Measurements from ENCODE around the gene ADARB2.

ADARB2 gene

DNA sequence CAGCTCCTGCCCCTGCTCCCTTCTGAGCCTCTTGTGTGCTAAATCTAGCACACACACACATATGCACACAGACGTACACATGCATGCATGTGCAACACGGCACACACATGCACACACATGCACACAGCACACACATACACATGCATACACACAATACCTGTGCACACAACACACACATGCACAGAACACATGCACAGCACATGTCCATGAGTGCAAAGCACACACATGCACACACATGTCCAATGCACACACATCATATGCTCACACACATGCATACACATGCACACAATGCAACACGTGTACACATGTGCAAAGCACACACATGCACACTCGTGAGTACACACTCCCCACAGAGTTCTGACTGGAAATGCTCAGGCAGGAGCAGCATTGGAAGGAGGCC is 566.1 kb downstream of the ADARB2 start:
- Histone ChIP-seq H3K4me3 (ENCODE audit: low read depth, low read length) (no peak overlapping the region), H3K79me2 (ENCODE audit: control insufficient read depth, insufficient read depth, low read length, unreplicated experiment) (no peaks in the 10 kb centered on the region), H3K27me3 (ENCODE audit: insufficient read depth, low read length) (peaks cover 4% of the 10 kb centered on the region; the same call in 1 of the 2 replicates), H3K36me3 (ENCODE audit: insufficient read depth, low read length) (no peaks in the 10 kb centered on the region), H3K4me1 (ENCODE audit: control insufficient read depth, insufficient read depth, low read length, unreplicated experiment) (no peaks in the 10 kb centered on the region), H2AFZ (ENCODE audit: low read length, unreplicated experiment) (no peak overlapping the region), H3K27ac (ENCODE audit: low read depth, low read length) (no peak overlapping the region)

DNA sequence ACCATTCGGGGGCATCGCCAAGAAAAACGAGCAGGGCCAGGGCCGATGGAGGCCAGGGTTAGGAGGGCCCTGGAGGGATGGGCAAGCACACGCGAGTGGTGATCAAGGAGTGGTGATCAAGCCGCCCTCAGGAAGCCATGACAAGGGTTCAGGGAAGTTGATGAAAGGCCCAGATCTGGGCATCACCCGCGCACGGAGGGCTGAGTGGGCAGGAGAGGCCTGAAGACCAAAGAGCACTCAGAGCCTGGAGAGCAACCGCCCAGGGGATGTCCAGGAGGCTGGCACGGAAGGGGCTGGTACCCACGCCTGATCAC is 566.5 kb downstream of the ADARB2 start:
- Histone ChIP-seq H3K36me3 (ENCODE audit: insufficient read depth, low read length) (no peaks in the 10 kb centered on the region), H3K27me3 (ENCODE audit: insufficient read depth, low read length) (peaks cover 4% of the 10 kb centered on the region; the same call in 1 of the 2 replicates), H2AFZ (ENCODE audit: low read length, unreplicated experiment) (no peak overlapping the region), H3K79me2 (ENCODE audit: control insufficient read depth, insufficient read depth, low read length, unreplicated experiment) (no peaks in the 10 kb centered on the region), H3K27ac (ENCODE audit: low read depth, low read length) (no peak overlapping the region), H3K4me1 (ENCODE audit: control insufficient read depth, insufficient read depth, low read length, unreplicated experiment) (no peaks in the 10 kb centered on the region), H3K4me3 (ENCODE audit: low read depth, low read length) (no peak overlapping the region)

DNA sequence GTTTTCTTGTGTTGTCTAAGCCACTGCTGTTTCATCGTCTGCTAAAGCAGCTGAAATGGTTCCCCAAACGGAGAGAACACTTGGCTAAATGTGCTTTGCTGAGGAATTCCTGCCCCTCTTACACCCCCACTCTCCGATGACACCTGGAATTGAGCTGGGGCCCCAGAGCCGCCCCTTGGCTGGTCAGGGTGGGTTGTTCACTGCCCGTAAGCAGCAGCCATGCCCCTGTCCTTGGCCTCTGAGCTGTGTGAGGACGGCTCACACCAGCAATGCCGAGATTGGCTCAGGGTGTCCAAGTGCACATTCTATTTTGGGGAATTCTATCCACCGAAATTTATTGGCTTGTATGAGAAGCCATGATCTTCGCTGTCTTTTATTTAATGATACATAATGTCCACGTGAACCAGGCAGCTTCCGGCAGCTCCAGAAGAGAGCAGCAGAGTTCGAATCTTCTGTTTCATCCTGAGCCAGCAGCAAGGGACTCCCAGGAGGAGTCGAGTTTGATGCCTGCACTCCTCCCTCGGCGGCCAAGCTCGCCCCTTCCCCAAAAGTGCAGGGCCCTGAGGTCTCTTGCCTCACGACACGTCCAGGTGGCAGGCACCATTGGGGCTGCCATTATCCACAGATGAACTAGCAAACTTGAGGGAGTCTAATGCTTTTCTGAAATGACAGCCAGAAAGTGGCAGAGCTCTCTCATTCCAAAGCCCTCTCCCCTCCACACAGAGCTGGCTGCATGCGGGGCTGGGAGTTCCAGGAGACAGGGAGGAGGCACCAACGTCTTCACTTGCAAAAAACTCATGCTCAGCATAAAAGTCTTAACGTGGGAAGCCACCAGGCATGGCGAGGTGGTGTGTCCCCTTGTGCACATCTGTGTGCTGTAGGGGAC is 567.1 kb downstream of the ADARB2 start:
- H3K79me2 ChIP-seq (ENCODE audit: control insufficient read depth, insufficient read depth, low read length, unreplicated experiment) = no peaks in the 10 kb centered on the region
- no peak overlapping the region for H2AFZ ChIP-seq (ENCODE audit: low read length, unreplicated experiment)
- H3K4me1 ChIP-seq (ENCODE audit: control insufficient read depth, insufficient read depth, low read length, unreplicated experiment) = no peaks in the 10 kb centered on the region
- no peaks in the 10 kb centered on the region for H3K36me3 ChIP-seq (ENCODE audit: insufficient read depth, low read length)
- peaks cover 4% of the 10 kb centered on the region; the same call in 1 of the 2 replicates for H3K27me3 ChIP-seq (ENCODE audit: insufficient read depth, low read length)
- no peak overlapping the region for H3K27ac ChIP-seq (ENCODE audit: low read depth, low read length)
- no peak overlapping the region for H3K4me3 ChIP-seq (ENCODE audit: low read depth, low read length)

DNA sequence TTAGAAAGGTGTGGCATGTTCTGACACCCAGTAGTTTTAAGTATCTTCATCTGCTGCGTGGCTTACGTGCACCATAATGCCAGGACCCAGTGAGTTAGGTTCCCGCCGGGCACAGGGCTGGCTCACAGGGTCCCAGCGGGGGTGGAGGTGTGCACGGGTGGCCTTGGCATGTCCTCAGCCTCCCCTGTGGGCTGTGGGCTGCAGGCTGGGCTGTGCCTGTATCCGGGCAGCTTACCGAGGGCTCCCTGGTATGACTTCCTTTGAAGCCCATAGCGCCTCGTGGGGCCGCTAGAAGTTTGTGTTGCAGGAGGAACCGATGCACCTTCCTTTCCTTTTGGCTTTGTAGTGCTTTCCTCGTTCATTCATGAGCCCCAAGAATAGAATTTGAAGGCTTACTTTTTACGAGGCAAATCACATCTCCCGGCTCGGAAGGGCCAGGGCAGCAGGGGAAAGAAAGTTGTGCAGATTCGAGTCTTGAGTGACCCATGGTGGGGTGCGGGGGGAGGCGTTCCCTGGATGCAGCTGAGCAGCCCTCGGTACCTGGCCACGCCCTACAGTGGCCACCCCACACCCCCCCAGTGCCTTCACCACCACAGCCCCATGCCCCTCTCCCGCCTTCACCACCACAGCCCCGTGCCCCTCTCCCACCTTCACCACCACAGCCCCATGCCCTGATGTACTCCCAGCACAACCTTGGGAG is 568.0 kb downstream of the ADARB2 start:
- Histone ChIP-seq H2AFZ (ENCODE audit: low read length, unreplicated experiment) (no peak overlapping the region), H3K79me2 (ENCODE audit: control insufficient read depth, insufficient read depth, low read length, unreplicated experiment) (no peaks in the 10 kb centered on the region), H3K27me3 (ENCODE audit: insufficient read depth, low read length) (peaks cover 4% of the 10 kb centered on the region; the same call in 1 of the 2 replicates), H3K27ac (ENCODE audit: low read depth, low read length) (no peak overlapping the region), H3K4me1 (ENCODE audit: control insufficient read depth, insufficient read depth, low read length, unreplicated experiment) (no peaks in the 10 kb centered on the region), H3K4me3 (ENCODE audit: low read depth, low read length) (no peak overlapping the region), H3K36me3 (ENCODE audit: insufficient read depth, low read length) (no peaks in the 10 kb centered on the region)

DNA sequence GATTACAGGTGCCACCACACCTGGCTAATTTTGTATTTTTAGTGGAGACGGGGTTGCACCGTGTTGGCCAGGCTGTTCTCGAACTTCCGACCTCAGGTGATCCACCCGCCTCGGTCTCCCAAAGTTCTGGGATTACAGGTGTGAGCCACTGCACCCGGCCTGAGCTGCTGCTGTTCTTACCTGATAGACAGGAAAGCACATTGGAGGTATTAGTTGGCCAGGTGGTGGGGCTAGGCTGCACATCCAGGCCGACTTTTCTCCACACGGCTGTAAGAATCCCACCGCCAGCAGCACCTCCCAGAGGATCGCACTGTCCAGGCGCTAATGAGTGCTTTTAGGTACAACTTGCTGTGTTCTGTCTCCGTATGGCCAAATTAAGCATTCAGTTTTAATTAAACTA is 568.6 kb downstream of the ADARB2 start:
- no peaks in the 10 kb centered on the region for H3K79me2 ChIP-seq (ENCODE audit: control insufficient read depth, insufficient read depth, low read length, unreplicated experiment)
- H2AFZ ChIP-seq (ENCODE audit: low read length, unreplicated experiment) = no peak overlapping the region

DNA sequence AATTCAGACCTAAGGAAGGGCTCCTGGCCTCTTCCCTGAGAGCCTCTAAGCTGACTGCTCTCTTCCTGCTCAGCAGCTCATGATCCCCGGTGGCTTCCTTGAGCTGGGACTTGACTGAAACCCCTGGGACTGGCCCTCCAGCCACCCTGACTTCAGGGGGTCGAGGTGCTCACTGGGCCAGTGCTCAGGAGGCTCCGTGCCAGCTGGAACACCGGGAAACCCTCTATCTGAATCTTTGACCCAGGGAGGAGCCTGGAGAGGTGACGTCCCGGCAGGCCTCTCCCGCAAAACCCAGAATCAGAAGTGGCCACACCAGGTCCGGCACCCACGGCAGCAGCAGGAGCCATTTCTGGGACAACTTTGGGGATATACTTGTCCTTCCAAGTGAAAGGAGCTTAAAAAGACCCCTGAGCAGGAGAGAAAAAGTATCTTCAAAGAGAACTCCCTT is 570.5 kb downstream of the ADARB2 start:
- H3K27ac ChIP-seq (ENCODE audit: low read depth, low read length) = no peak overlapping the region
- H3K79me2 ChIP-seq (ENCODE audit: control insufficient read depth, insufficient read depth, low read length, unreplicated experiment) = no peaks in the 10 kb centered on the region
- H3K4me1 ChIP-seq (ENCODE audit: control insufficient read depth, insufficient read depth, low read length, unreplicated experiment) = no peaks in the 10 kb centered on the region
- H3K4me3 ChIP-seq (ENCODE audit: low read depth, low read length) = no peak overlapping the region
- peaks cover 4% of the 10 kb centered on the region; the same call in 1 of the 2 replicates for H3K27me3 ChIP-seq (ENCODE audit: insufficient read depth, low read length)
- no peak overlapping the region for H2AFZ ChIP-seq (ENCODE audit: low read length, unreplicated experiment)
- no peaks in the 10 kb centered on the region for H3K36me3 ChIP-seq (ENCODE audit: insufficient read depth, low read length)

More for the DNA sequence above, 568.6 kb downstream of the ADARB2 start:
- no peak overlapping the region for H3K4me3 ChIP-seq (ENCODE audit: low read depth, low read length)
- H3K36me3 ChIP-seq (ENCODE audit: insufficient read depth, low read length) = no peaks in the 10 kb centered on the region
- H3K4me1 ChIP-seq (ENCODE audit: control insufficient read depth, insufficient read depth, low read length, unreplicated experiment) = no peaks in the 10 kb centered on the region
- no peak overlapping the region for H3K27ac ChIP-seq (ENCODE audit: low read depth, low read length)
- H3K27me3 ChIP-seq (ENCODE audit: insufficient read depth, low read length) = peaks cover 4% of the 10 kb centered on the region; the same call in 1 of the 2 replicates

DNA sequence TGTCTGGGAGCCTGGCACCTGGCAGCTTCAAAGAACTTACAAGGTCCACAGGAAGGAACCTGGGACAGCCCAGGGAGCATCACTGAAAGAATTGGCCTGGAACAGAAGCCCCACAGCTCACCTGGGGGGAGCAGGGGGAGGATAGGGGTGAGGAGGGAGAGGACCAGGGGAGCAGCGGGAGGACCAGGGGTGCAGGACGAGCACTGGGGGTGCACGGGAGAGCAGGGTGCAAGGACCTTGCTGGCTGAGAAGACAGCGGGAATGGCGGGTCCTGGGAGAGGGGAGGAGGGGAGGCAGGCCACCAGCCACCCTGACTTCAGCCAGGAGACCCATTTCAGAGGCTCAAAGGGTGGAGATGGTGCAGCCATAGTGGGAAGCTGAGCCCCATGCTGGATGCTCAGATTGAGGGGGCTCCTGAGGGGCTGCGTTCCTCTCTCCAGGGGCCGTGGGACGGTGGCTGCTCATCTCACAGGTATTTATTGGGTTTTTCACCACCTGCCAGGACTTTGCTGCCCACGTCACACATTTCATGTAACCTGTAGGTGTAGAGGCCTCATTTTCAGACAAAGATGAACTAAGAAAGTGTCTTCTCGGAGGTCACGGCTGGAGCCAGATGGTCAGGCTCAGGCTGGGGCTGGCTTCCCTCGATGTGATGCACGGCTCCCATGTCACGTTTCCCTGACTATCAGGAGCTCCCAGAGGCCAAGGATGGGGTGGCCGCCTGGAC is 571.1 kb downstream of the ADARB2 start:
- no peaks in the 10 kb centered on the region for H3K4me1 ChIP-seq (ENCODE audit: control insufficient read depth, insufficient read depth, low read length, unreplicated experiment)

DNA sequence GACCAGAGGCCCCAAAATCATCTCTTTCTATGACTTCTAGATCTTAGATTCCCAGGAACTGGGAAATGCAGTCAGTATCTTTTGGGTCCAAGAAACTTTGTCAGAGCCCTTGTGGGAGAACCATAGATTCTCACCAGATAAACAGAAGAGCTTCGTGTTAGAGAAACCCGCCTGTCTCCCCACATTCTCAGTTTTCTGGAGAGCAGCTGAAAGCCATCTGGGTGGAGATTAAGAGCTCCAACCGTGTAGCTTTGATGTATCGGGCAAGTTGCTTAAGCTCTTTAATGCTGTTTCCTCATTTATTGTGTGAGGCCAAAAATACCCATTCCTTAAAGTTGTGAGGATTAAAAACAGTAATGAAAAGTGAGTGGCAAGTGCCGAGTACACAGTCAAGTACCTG is 573.5 kb downstream of the ADARB2 start:
- Histone ChIP-seq H3K4me3 (ENCODE audit: low read depth, low read length) (no peak overlapping the region), H3K27me3 (ENCODE audit: insufficient read depth, low read length) (peaks cover 4% of the 10 kb centered on the region; the same call in 1 of the 2 replicates), H3K27ac (ENCODE audit: low read depth, low read length) (no peak overlapping the region), H2AFZ (ENCODE audit: low read length, unreplicated experiment) (no peak overlapping the region), H3K36me3 (ENCODE audit: insufficient read depth, low read length) (no peaks in the 10 kb centered on the region), H3K4me1 (ENCODE audit: control insufficient read depth, insufficient read depth, low read length, unreplicated experiment) (no peaks in the 10 kb centered on the region), H3K79me2 (ENCODE audit: control insufficient read depth, insufficient read depth, low read length, unreplicated experiment) (no peaks in the 10 kb centered on the region)

More for the DNA sequence above, 571.1 kb downstream of the ADARB2 start:
- no peaks in the 10 kb centered on the region for H3K36me3 ChIP-seq (ENCODE audit: insufficient read depth, low read length)
- H3K4me3 ChIP-seq (ENCODE audit: low read depth, low read length) = no peak overlapping the region
- H3K27ac ChIP-seq (ENCODE audit: low read depth, low read length) = no peak overlapping the region
- H3K27me3 ChIP-seq (ENCODE audit: insufficient read depth, low read length) = peaks cover 4% of the 10 kb centered on the region; the same call in 1 of the 2 replicates
- no peaks in the 10 kb centered on the region for H3K79me2 ChIP-seq (ENCODE audit: control insufficient read depth, insufficient read depth, low read length, unreplicated experiment)
- H2AFZ ChIP-seq (ENCODE audit: low read length, unreplicated experiment) = no peak overlapping the region

DNA sequence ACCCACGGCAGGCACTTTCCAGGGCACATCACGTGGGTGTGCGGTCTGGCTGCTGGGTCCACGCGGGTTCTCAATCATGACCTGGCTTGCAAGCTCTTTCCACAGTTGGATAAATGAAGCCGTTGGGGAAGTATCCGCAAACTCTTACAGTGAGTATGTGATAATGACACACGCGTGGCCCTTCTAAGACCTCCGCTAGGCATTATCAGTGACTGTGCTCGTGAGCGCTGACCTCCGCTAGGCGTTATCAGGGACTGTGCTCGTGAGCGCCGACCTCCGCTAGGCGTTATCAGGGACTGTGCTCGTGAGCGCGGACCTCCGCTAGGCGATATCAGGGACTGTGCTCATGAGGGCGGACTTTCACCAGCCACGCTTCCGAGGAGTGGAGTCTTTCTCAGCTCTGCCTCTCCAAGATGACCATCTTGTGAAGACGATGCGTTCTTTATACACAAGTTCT is 574.1 kb downstream of the ADARB2 start:
- H3K4me3 ChIP-seq (ENCODE audit: low read depth, low read length) = no peak overlapping the region
- H2AFZ ChIP-seq (ENCODE audit: low read length, unreplicated experiment) = no peak overlapping the region

DNA sequence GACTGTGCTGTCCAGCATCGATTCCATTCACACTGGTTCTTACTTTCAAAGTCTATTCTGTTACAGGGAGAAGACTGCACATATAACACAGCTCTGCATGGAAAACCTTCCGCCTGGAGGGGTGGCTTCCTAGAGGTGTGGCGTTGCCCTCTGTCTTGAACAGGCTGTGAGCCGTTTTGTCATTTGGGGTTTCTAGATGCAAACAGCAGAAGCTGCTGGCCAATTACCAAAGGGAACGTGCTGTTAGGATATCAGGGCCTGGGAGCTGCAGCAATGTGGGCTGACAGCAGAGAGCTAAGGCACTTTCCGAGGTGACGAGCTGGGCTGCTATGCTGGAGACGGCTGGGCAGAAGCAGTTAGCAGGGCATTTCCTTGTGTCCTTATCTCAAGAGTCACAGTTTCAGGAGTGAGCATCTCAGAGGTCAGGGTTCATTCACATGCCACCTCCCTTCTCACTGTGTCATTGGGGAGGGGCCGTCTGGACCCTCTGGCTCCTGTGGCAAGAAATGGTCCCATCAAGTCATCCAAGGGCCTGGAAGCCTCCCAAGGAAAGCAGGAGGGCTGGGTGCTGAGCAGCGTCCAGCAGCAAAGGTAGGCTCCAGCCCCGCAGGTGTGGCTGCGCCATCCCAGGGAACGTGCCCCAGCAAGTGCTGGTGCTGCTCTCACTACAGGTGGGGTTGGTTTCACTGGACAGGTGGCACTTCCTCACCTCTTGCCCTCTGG is 574.7 kb downstream of the ADARB2 start:
- H3K27me3 ChIP-seq (ENCODE audit: insufficient read depth, low read length) = peaks cover 6% of the 10 kb centered on the region; the same call in 1 of the 2 replicates
- H3K4me1 ChIP-seq (ENCODE audit: control insufficient read depth, insufficient read depth, low read length, unreplicated experiment) = no peaks in the 10 kb centered on the region
- H2AFZ ChIP-seq (ENCODE audit: low read length, unreplicated experiment) = no peak overlapping the region

More for the DNA sequence above, 574.1 kb downstream of the ADARB2 start:
- H3K27ac ChIP-seq (ENCODE audit: low read depth, low read length) = no peak overlapping the region
- no peaks in the 10 kb centered on the region for H3K36me3 ChIP-seq (ENCODE audit: insufficient read depth, low read length)
- H3K27me3 ChIP-seq (ENCODE audit: insufficient read depth, low read length) = peaks cover 4% of the 10 kb centered on the region; the same call in 1 of the 2 replicates
- no peaks in the 10 kb centered on the region for H3K79me2 ChIP-seq (ENCODE audit: control insufficient read depth, insufficient read depth, low read length, unreplicated experiment)
- no peaks in the 10 kb centered on the region for H3K4me1 ChIP-seq (ENCODE audit: control insufficient read depth, insufficient read depth, low read length, unreplicated experiment)

More for the DNA sequence above, 574.7 kb downstream of the ADARB2 start:
- Histone ChIP-seq H3K27ac (ENCODE audit: low read depth, low read length) (no peak overlapping the region), H3K4me3 (ENCODE audit: low read depth, low read length) (no peak overlapping the region), H3K79me2 (ENCODE audit: control insufficient read depth, insufficient read depth, low read length, unreplicated experiment) (no peaks in the 10 kb centered on the region), H3K36me3 (ENCODE audit: insufficient read depth, low read length) (no peaks in the 10 kb centered on the region)
